ENCODE data around the gene COX18.
A peak's percentile ranks its signal among the peaks of the same experiment; 100 is the strongest.

COX18 gene

GRCh38 chr4:73051625-73052024 lies 17.9 kb downstream of the COX18 start:
- no peak for DNase-seq

- no peak for DNase-seq
These were observed 23.6 kb downstream of the COX18 start for GRCh38 chr4:73045879-73046278.

- DNase-seq: no peak
These were observed 32.5 kb downstream of the COX18 start for GRCh38 chr4:73037057-73037456.

GRCh38 chr4:73036123-73036522 lies 33.4 kb downstream of the COX18 start:
- DNase-seq: no peak

- no peak for DNase-seq
These were observed 34.6 kb downstream of the COX18 start for GRCh38 chr4:73034896-73035295.

GRCh38 chr4:73028621-73029020 lies 40.9 kb downstream of the COX18 start:
- DNase-seq: no peak

GRCh38 chr4:73021634-73022033 lies 47.9 kb downstream of the COX18 start:
- DNase-seq: no peak

- peak in 1 of 2 donors; percentile 5 for DNase-seq
These were observed 50.0 kb downstream of the COX18 start for GRCh38 chr4:73019462-73020047.

GRCh38 chr4:73018595-73018994 lies 50.9 kb downstream of the COX18 start:
- DNase-seq: no peak

GRCh38 chr4:73013310-73013709 lies 56.2 kb downstream of the COX18 start:
- DNase-seq: no peak

- DNase-seq: no peak
These were observed 56.8 kb downstream of the COX18 start for GRCh38 chr4:73012673-73013072.

- no peak for DNase-seq
These were observed 57.9 kb downstream of the COX18 start for GRCh38 chr4:73011629-73011985.

GRCh38 chr4:73010789-73011628 lies 58.5 kb downstream of the COX18 start:
- DNase-seq: no peak

GRCh38 chr4:73007526-73008100 lies 61.9 kb downstream of the COX18 start:
- no peak for DNase-seq

- DNase-seq: no peak
These were observed 63.1 kb downstream of the COX18 start for GRCh38 chr4:73006286-73006990.

- DNase-seq: no peak
These were observed 64.0 kb downstream of the COX18 start for GRCh38 chr4:73005514-73005913.
